ENCODE measurements around the gene TRPM2. TPM values are rescaled to one million over a fixed set of nuclear protein-coding genes. Genes with fewer than 3 reads are reported as not detected.
"Not testable (repeated sequence)": the region's sequence is repeated elsewhere in the genome, so short reads cannot be mapped to it uniquely, and the experiment has no call there.

The TRPM2 gene
- total and polyA plus RNA-seq, 4 experiments from 2014 or later: 0.37 to 1.7 (median 1.3) TPM; not detected in 1

DNA sequence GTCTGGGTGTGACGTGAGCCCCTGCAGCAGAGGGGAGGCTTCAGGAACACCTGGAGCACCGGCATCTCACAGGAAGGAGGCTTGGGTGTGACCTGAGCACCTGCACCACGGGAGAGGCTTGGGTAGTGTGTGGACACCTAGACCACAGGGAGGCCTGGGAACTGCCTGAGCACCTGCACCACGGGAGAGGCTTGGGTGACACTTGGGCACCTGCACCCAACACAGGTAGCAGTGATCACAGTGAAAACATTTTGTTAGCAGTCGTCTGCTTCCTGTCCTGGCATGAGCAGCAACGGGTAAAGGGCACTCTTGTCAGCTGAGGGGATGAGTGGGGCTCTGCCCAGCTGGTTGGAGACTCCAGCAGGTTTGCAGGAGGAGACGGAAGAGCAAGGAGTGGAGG is 124.3 kb downstream of the TRPM2 start:
- Mint-ChIP-seq H3K4me1 (peaks cover 0 to 5% (median 0%) of the 10 kb centered on the region in 4 donors), H3K36me3 (no peaks in the 10 kb centered on the region), H3K27ac (no peak overlapping the region), H3K27me3 (peaks cover 0 to 3% of the 10 kb centered on the region in 2 donors), H3K4me3 (no peak overlapping the region), H3K9me3 (no peaks in the 10 kb centered on the region)
- POLR2A ChIA-PET (ENCODE audit: partially characterized antibody): no interaction called here
- Histone ChIP-seq H3K4me1 (ENCODE audit: insufficient read depth, low read length) (peaks cover 3% of the 10 kb centered on the region), H3K36me3 (ENCODE audit: insufficient read depth, low read length) (no peaks in the 10 kb centered on the region), H3K27ac (ENCODE audit: low read depth, low read length) (no peak overlapping the region), H3K27me3 (ENCODE audit: insufficient read depth, low read length) (no peaks in the 10 kb centered on the region), H3K4me3 (ENCODE audit: low read length in 2 of 2) (no peak overlapping the region), H3K9me3 (ENCODE audit: control insufficient read depth in 1 of 2, low read length in 2 of 2) (no peaks in the 10 kb centered on the region)
- no peak for DNase-seq
- intact Hi-C loops (cut with micrococcal nuclease): no loop called here
- CTCF ChIA-PET (ENCODE audit: partially characterized antibody): interaction anchor here (0.7 kb wide), 1 partner anchor 18 kb away, joined by 3 read pairs; no protein-coding TSS in a partner anchor

GRCh38 chr21:44478124-44478800 is 124.8 kb downstream of the TRPM2 start:
- Histone ChIP-seq H3K4me3 (ENCODE audit: low read length in 2 of 2) (no peak overlapping the region), H3K9me3 (ENCODE audit: control insufficient read depth in 1 of 2, low read length in 2 of 2) (no peaks in the 10 kb centered on the region), H3K4me1 (ENCODE audit: insufficient read depth, low read length) (peaks cover 3% of the 10 kb centered on the region), H3K27me3 (ENCODE audit: insufficient read depth, low read length) (no peaks in the 10 kb centered on the region), H3K36me3 (ENCODE audit: insufficient read depth, low read length) (no peaks in the 10 kb centered on the region), H3K27ac (ENCODE audit: low read depth, low read length) (no peak overlapping the region)
- no peaks in the 10 kb centered on the region for H3K9me3 Mint-ChIP-seq
- no peak for DNase-seq
- ChIA-PET CTCF (ENCODE audit: partially characterized antibody) (interaction anchor here (0.7 kb wide), 1 partner anchor 17 kb away, joined by 3 read pairs; no protein-coding TSS in a partner anchor), POLR2A (ENCODE audit: partially characterized antibody) (no interaction called here)
- intact Hi-C loops (cut with micrococcal nuclease): no loop called here
- H3K4me3 Mint-ChIP-seq: peak overlapping the region in 1 of 8 donors; percentile 44
- H3K4me1 Mint-ChIP-seq: peaks cover 0 to 5% (median 0%) of the 10 kb centered on the region in 4 donors
- H3K27me3 Mint-ChIP-seq: peaks cover 0 to 3% of the 10 kb centered on the region in 2 donors
- no peak overlapping the region for H3K27ac Mint-ChIP-seq
- no peaks in the 10 kb centered on the region for H3K36me3 Mint-ChIP-seq

GRCh38 chr21:44478801-44479167 is 125.4 kb downstream of the TRPM2 start:
- no peaks in the 10 kb centered on the region for H3K9me3 Mint-ChIP-seq
- POLR2A ChIA-PET (ENCODE audit: partially characterized antibody): no interaction called here
- H3K4me3 Mint-ChIP-seq: peak overlapping the region in 1 of 8 donors; percentile 44
- intact Hi-C loops (cut with micrococcal nuclease): no loop called here
- Histone ChIP-seq H3K27me3 (ENCODE audit: insufficient read depth, low read length) (no peaks in the 10 kb centered on the region), H3K27ac (ENCODE audit: low read depth, low read length) (no peak overlapping the region), H3K4me3 (ENCODE audit: low read length in 2 of 2) (no peak overlapping the region), H3K9me3 (ENCODE audit: control insufficient read depth in 1 of 2, low read length in 2 of 2) (no peaks in the 10 kb centered on the region), H3K4me1 (ENCODE audit: insufficient read depth, low read length) (peaks cover 3% of the 10 kb centered on the region), H3K36me3 (ENCODE audit: insufficient read depth, low read length) (no peaks in the 10 kb centered on the region)
- no peak for DNase-seq
- no peak overlapping the region for H3K27ac Mint-ChIP-seq
- peaks cover 0 to 3% of the 10 kb centered on the region in 2 donors for H3K27me3 Mint-ChIP-seq
- peaks cover 0 to 5% (median 0%) of the 10 kb centered on the region in 4 donors for H3K4me1 Mint-ChIP-seq
- no peaks in the 10 kb centered on the region for H3K36me3 Mint-ChIP-seq
- CTCF ChIA-PET (ENCODE audit: partially characterized antibody): no interaction called here

DNA sequence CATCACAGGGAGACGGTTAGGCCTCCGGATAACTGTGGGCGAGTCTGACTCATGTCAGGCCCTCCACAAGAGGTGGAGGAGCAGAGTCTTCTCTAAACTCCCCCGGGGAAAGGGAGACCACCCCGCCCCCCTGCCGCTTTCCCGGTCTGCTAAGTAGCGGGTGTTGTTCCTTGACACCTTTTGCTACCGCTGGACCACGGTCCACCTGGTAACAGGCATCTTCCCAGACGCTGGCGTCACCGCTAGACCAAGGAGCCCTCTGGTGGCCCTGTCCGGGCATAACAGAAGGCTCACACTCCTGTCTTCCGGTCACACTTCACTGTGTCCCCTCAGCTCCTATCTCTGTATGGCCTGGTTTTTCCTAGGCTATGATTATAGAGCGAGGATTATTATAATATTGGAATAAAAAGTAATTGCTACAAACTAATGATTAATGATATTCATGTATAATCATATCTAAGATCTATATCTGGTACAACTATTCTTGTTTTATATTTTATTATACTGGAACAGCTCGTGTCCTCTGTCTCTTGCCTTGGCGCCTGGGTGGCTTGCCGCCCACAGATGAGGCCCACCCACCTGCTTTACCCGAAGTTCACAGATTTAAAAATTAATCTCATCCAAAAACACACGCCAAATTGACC is 126.3 kb downstream of the TRPM2 start:
- H3K4me3 ChIP-seq (ENCODE audit: low read length in 2 of 2); H3K27me3 ChIP-seq (ENCODE audit: insufficient read depth, low read length); intact Hi-C loops (cut with micrococcal nuclease); H3K9me3 Mint-ChIP-seq; H3K9me3 ChIP-seq (ENCODE audit: control insufficient read depth in 1 of 2, low read length in 2 of 2); H3K36me3 Mint-ChIP-seq; POLR2A ChIA-PET (ENCODE audit: partially characterized antibody); H3K36me3 ChIP-seq (ENCODE audit: insufficient read depth, low read length); H3K27me3 Mint-ChIP-seq; H3K4me1 ChIP-seq (ENCODE audit: insufficient read depth, low read length); H3K4me1 Mint-ChIP-seq; H3K27ac ChIP-seq (ENCODE audit: low read depth, low read length): not testable (repeated sequence)
- Mint-ChIP-seq H3K4me3 (peak overlapping the region in 1 of 8 donors; percentile 53), H3K27ac (peak overlapping the region in 2 of 7 donors; percentile 25 to 47)
- CTCF ChIA-PET (ENCODE audit: partially characterized antibody): interaction anchor here (0.6 to 0.7 kb wide), 2 partner anchors 9 to 40 kb away, joined by 3 to 4 read pairs; no protein-coding TSS in a partner anchor
- DNase-seq: peak in 4 of 5 donors; percentile 29 to 54 (median 36)

DNA sequence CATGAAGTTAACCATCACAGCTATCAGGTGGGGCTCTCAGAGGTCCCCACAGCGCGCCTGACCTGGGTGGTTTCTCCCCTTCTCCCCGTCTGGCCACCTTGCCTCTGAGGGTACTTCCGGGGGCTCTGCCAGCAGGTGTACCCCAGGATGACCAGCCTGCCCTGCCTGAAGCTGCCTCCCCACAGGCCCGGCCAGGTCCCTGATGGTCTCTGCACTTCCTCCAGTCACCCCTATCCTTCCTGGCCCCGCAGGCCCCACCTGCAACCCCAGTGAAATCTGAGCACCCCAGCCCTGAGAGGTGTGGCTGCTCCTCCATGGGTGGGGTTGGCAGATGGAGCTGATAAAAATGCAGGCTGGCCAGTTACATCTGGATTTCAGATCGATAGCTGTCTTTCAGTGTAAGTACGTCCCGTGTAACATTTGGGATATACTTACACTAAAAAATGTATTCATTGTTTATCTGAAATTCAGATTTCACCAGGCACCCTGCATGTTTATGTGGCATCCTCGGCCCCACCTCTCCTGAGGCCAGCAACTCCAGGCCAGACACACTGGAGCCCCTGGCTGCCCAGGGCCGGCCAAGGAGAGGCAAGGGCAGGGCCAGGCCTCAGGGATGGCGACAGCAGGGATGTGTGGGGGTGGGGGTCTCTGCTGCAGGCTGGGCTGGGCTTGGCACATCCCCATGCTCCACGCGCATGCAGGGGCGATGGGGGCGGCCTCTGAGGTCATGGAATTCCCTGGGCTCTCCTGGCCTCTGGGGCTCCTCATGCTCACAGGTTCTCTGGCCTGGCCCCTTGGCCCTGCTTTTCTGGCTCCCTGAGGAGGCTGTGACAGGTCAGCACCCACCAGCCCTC is 127.0 kb downstream of the TRPM2 start:
- Histone ChIP-seq H3K36me3 (ENCODE audit: insufficient read depth, low read length) (no peaks in the 10 kb centered on the region), H3K27ac (ENCODE audit: low read depth, low read length) (no peak overlapping the region), H3K4me3 (ENCODE audit: low read length in 2 of 2) (no peak overlapping the region), H3K27me3 (ENCODE audit: insufficient read depth, low read length) (no peaks in the 10 kb centered on the region), H3K4me1 (ENCODE audit: insufficient read depth, low read length) (peaks cover 3% of the 10 kb centered on the region), H3K9me3 (ENCODE audit: control insufficient read depth in 1 of 2, low read length in 2 of 2) (no peaks in the 10 kb centered on the region)
- Mint-ChIP-seq H3K4me1 (peaks cover 0 to 6% (median 0%) of the 10 kb centered on the region in 4 donors), H3K4me3 (no peak overlapping the region), H3K36me3 (no peaks in the 10 kb centered on the region), H3K27me3 (peaks cover 2 to 9% of the 10 kb centered on the region in 2 donors), H3K9me3 (no peaks in the 10 kb centered on the region), H3K27ac (no peak overlapping the region)
- CTCF ChIA-PET (ENCODE audit: partially characterized antibody): interaction anchor here (0.7 to 1.4 kb wide), 5 partner anchors 9 to 321 kb away, joined by 3 to 5 read pairs (median 3); partner anchors contain the start of gene UBE2G2
- DNase-seq: no peak
- POLR2A ChIA-PET (ENCODE audit: partially characterized antibody): no interaction called here
- intact Hi-C loops (cut with micrococcal nuclease): no loop called here

DNA sequence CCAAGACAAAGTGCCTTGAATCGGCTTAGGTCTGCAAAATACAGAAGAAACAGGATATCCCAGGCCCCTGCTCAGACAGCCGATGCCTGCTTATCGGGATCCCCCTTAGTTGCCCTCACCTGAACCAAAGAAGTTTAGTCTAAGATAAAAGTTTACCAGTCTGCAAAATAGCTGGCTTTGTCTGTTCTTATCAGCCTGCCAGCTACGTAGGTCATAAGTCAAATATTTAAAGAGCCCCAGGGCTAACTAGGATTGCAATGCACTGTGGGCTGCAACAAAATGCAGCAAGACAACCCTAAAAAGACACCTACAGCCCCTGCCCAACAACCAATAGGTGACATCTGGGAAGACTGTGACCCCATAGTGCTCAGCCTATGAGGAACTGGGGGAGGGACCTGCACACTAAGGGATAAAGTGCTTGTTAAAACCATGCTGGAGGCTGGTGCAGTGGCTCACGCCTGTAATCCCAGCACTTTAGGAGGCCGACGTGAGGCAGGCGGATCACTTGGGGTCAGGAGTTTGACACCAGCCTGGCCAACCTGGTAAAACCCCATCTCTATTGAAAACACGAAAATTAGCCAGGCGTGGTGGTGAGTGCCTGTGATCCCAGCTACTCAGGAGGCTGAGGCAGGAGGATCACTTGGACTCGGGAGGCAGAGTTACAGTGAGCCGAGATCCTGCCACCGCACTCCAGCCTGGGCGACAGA is 129.3 kb downstream of the TRPM2 start:
- Histone ChIP-seq H3K27ac (ENCODE audit: low read depth, low read length) (no peak overlapping the region), H3K36me3 (ENCODE audit: insufficient read depth, low read length) (no peaks in the 10 kb centered on the region), H3K4me1 (ENCODE audit: insufficient read depth, low read length) (peaks cover 3% of the 10 kb centered on the region), H3K27me3 (ENCODE audit: insufficient read depth, low read length) (no peaks in the 10 kb centered on the region), H3K9me3 (ENCODE audit: control insufficient read depth in 1 of 2, low read length in 2 of 2) (no peaks in the 10 kb centered on the region), H3K4me3 (ENCODE audit: low read length in 2 of 2) (no peak overlapping the region)
- no peak overlapping the region for H3K4me3 Mint-ChIP-seq
- ChIA-PET POLR2A (ENCODE audit: partially characterized antibody) (no interaction called here), CTCF (ENCODE audit: partially characterized antibody) (no interaction called here)
- peak overlapping the region in 1 of 7 donors; percentile 5 for H3K27ac Mint-ChIP-seq
- intact Hi-C loops (cut with micrococcal nuclease): no loop called here
- peaks cover 0 to 2% (median 0%) of the 10 kb centered on the region in 8 donors for H3K9me3 Mint-ChIP-seq
- H3K4me1 Mint-ChIP-seq: peaks cover 0 to 8% (median 2%) of the 10 kb centered on the region in 4 donors
- no peaks in the 10 kb centered on the region for H3K36me3 Mint-ChIP-seq
- no peak for DNase-seq
- peaks cover 2 to 11% of the 10 kb centered on the region in 2 donors for H3K27me3 Mint-ChIP-seq
